SJSA1 (cell line): ENCODE results near the gene SLC6A2. TPM values are rescaled to one million over a fixed set of nuclear protein-coding genes. Genes with fewer than 3 reads are reported as not detected.

Source experiments
- DNase-seq, 2 experiments: peaks; one replicate each; pipeline ENCODE4 v3.0.0-alpha.2; 2015 to 2020; ENCODE audit warnings: low spot score in 2 of 2, low read depth in 1 of 2
- H3K27ac ChIP-seq: fragments of 250-450 bp; sonication (Bioruptor Pico); 2 replicates; pipeline ENCODE4 v1.5.1; 2020; ENCODE audit warnings: mild to moderate bottlenecking, moderate library complexity
- H3K27me3 ChIP-seq: fragments of 250-450 bp; sonication (Bioruptor Pico); replicated peaks from 2 replicates; pipeline ENCODE4 v1.5.1; 2020; ENCODE audit warnings: mild to moderate bottlenecking, moderate library complexity
- H3K36me3 ChIP-seq: fragments of 250-450 bp; sonication (Bioruptor Pico); 2 replicates; pipeline ENCODE4 v1.5.1; 2020; ENCODE audit warnings: mild to moderate bottlenecking
- H3K4me1 ChIP-seq: fragments of 250-450 bp; sonication (Bioruptor Pico); replicated peaks from 2 replicates; pipeline ENCODE4 v1.6.1; 2021; ENCODE audit warnings: mild to moderate bottlenecking
- H3K4me3 ChIP-seq: fragments of 250-450 bp; sonication (Bioruptor Pico); 2 replicates; pipeline ENCODE4 v1.5.1; 2020; ENCODE audit warnings: mild to moderate bottlenecking
- H3K9me3 ChIP-seq: fragments of 250-450 bp; sonication (Bioruptor Pico); replicated peaks from 2 replicates; pipeline ENCODE4 v1.5.1; 2020; ENCODE audit warnings: mild to moderate bottlenecking
- total RNA-seq: library from RNA; depleted of rRNA; stranded (reverse); fragments of >200 nt; shearing (Covaris generic); gene quantifications from 2 replicates; pipeline ENCODE4 v1.2.3, GENCODE V29; 2014

The SLC6A2 gene
- total RNA-seq, 1 experiment from 2014 or later = not detected

- H3K36me3 ChIP-seq = no peaks in the 10 kb centered on the region
- H3K9me3 ChIP-seq = no peaks in the 10 kb centered on the region
- H3K27ac ChIP-seq = no peak overlapping the region
- H3K4me1 ChIP-seq = no peaks in the 10 kb centered on the region
- no peak overlapping the region for H3K4me3 ChIP-seq
- no peak for DNase-seq
- 0 out of 2 replicates have a peak, but pooled peaks cover 10% of the 10 kb centered on the region for H3K27me3 ChIP-seq
Observed at GRCh38 chr16:55634193-55634592, 21.6 kb upstream of the SLC6A2 start.

GRCh38 chr16:55638256-55638655 is 17.5 kb upstream of the SLC6A2 start:
- H3K9me3 ChIP-seq = no peaks in the 10 kb centered on the region
- no peaks in the 10 kb centered on the region for H3K36me3 ChIP-seq

GRCh38 chr16:55640701-55641327 is 15.0 kb upstream of the SLC6A2 start:
- Histone ChIP-seq H3K27ac (no peak overlapping the region), H3K4me1 (no peaks in the 10 kb centered on the region; the same call in 1 of the 2 replicates), H3K27me3 (peaks cover 20% of the 10 kb centered on the region; the same call in 1 of the 2 replicates), H3K36me3 (no peaks in the 10 kb centered on the region), H3K9me3 (no peaks in the 10 kb centered on the region), H3K4me3 (no peak overlapping the region)
- DNase-seq = peak in 1 of 2 experiments; percentile 31

More at GRCh38 chr16:55638256-55638655, 17.5 kb upstream of the SLC6A2 start:
- H3K4me1 ChIP-seq = no peaks in the 10 kb centered on the region; the same call in 1 of the 2 replicates
- H3K27me3 ChIP-seq = peaks cover 22% of the 10 kb centered on the region; the same call in 1 of the 2 replicates
- H3K4me3 ChIP-seq = no peak overlapping the region
- H3K27ac ChIP-seq = no peak overlapping the region
- no peak for DNase-seq

- Histone ChIP-seq H3K4me3 (no peak overlapping the region), H3K4me1 (no peaks in the 10 kb centered on the region; the same call in 1 of the 2 replicates), H3K9me3 (no peaks in the 10 kb centered on the region), H3K27me3 (peaks cover 20% of the 10 kb centered on the region; the same call in 1 of the 2 replicates), H3K36me3 (no peaks in the 10 kb centered on the region), H3K27ac (no peak overlapping the region)
- no peak for DNase-seq
Observed at GRCh38 chr16:55641430-55642056, 14.2 kb upstream of the SLC6A2 start.

GRCh38 chr16:55642611-55643010 is 13.2 kb upstream of the SLC6A2 start:
- no peaks in the 10 kb centered on the region; the same call in 1 of the 2 replicates for H3K4me1 ChIP-seq
- H3K27ac ChIP-seq = no peak overlapping the region
- no peak for DNase-seq
- peaks cover 20% of the 10 kb centered on the region; the same call in 1 of the 2 replicates for H3K27me3 ChIP-seq
- H3K9me3 ChIP-seq = no peaks in the 10 kb centered on the region
- H3K4me3 ChIP-seq = no peak overlapping the region
- no peaks in the 10 kb centered on the region for H3K36me3 ChIP-seq

GRCh38 chr16:55643161-55643970 is 12.4 kb upstream of the SLC6A2 start:
- Histone ChIP-seq H3K36me3 (no peaks in the 10 kb centered on the region), H3K27me3 (peaks cover 25% of the 10 kb centered on the region; the same call in 1 of the 2 replicates), H3K9me3 (no peaks in the 10 kb centered on the region), H3K4me1 (no peaks in the 10 kb centered on the region; the same call in 1 of the 2 replicates), H3K4me3 (no peak overlapping the region), H3K27ac (no peak overlapping the region)
- peak in 1 of 2 experiments; percentile 42 for DNase-seq

GRCh38 chr16:55645986-55646385 is 9.8 kb upstream of the SLC6A2 start:
- Histone ChIP-seq H3K9me3 (no peaks in the 10 kb centered on the region), H3K4me3 (no peak overlapping the region), H3K27me3 (peaks cover 26% of the 10 kb centered on the region; the same call in 1 of the 2 replicates), H3K27ac (no peak overlapping the region), H3K4me1 (no peaks in the 10 kb centered on the region; the same call in 1 of the 2 replicates), H3K36me3 (no peaks in the 10 kb centered on the region)
- peak in 1 of 2 experiments; percentile 6 for DNase-seq

- Histone ChIP-seq H3K27me3 (peaks cover 21% of the 10 kb centered on the region), H3K27ac (no peak overlapping the region), H3K36me3 (no peaks in the 10 kb centered on the region), H3K4me1 (no peaks in the 10 kb centered on the region), H3K9me3 (no peaks in the 10 kb centered on the region), H3K4me3 (no peak overlapping the region)
- no peak for DNase-seq
Observed at GRCh38 chr16:55647343-55647742, 8.4 kb upstream of the SLC6A2 start.

- no peak for DNase-seq
- no peak overlapping the region for H3K27ac ChIP-seq
- no peak overlapping the region for H3K4me3 ChIP-seq
- peaks cover 26% of the 10 kb centered on the region for H3K27me3 ChIP-seq
- no peaks in the 10 kb centered on the region for H3K9me3 ChIP-seq
- no peaks in the 10 kb centered on the region for H3K36me3 ChIP-seq
- H3K4me1 ChIP-seq = no peaks in the 10 kb centered on the region
Observed at GRCh38 chr16:55647798-55648197, 8.0 kb upstream of the SLC6A2 start.

GRCh38 chr16:55651841-55652824 is 3.7 kb upstream of the SLC6A2 start:
- H3K27ac ChIP-seq = no peak overlapping the region
- no peak for DNase-seq
- no peaks in the 10 kb centered on the region for H3K4me1 ChIP-seq

GRCh38 chr16:55653106-55653505 is 2.7 kb upstream of the SLC6A2 start:
- Histone ChIP-seq H3K4me3 (no peak overlapping the region), H3K27ac (no peak overlapping the region), H3K9me3 (no peaks in the 10 kb centered on the region), H3K36me3 (no peaks in the 10 kb centered on the region), H3K27me3 (peaks cover 59% of the 10 kb centered on the region), H3K4me1 (no peaks in the 10 kb centered on the region)
- no peak for DNase-seq

More at GRCh38 chr16:55651841-55652824, 3.7 kb upstream of the SLC6A2 start:
- Histone ChIP-seq H3K4me3 (no peak overlapping the region), H3K27me3 (peaks cover 64% of the 10 kb centered on the region), H3K36me3 (no peaks in the 10 kb centered on the region), H3K9me3 (no peaks in the 10 kb centered on the region)

GRCh38 chr16:55655381-55655896 is 349 bp upstream of the SLC6A2 start:
- Histone ChIP-seq H3K27me3 (peaks cover 63% of the 10 kb centered on the region), H3K4me1 (no peaks in the 10 kb centered on the region), H3K27ac (no peak overlapping the region)

More at GRCh38 chr16:55655381-55655896, 349 bp upstream of the SLC6A2 start:
- no peak for DNase-seq
- Histone ChIP-seq H3K4me3 (no peak overlapping the region), H3K9me3 (no peaks in the 10 kb centered on the region), H3K36me3 (no peaks in the 10 kb centered on the region)
